HG02884 (cell line): Measurements from ENCODE around the gene RNU1-3.
"Not testable (repeated sequence)": the region's sequence is repeated elsewhere in the genome, so short reads cannot be mapped to it uniquely, and the experiment has no call there.

Experiments
- ATAC-seq: cut with Tn5 transposase; IDR thresholded peaks from one replicate; pipeline ENCODE4 v1.9.1; 2021; ENCODE audit warnings: mild to moderate bottlenecking, moderate library complexity; ENCODE audit not compliant: unreplicated experiment

RNU1-3 gene

GRCh38 chr1:16641159-16641975, 25.4 kb downstream of the RNU1-3 start:
- not testable (repeated sequence) for ATAC-seq

DNA sequence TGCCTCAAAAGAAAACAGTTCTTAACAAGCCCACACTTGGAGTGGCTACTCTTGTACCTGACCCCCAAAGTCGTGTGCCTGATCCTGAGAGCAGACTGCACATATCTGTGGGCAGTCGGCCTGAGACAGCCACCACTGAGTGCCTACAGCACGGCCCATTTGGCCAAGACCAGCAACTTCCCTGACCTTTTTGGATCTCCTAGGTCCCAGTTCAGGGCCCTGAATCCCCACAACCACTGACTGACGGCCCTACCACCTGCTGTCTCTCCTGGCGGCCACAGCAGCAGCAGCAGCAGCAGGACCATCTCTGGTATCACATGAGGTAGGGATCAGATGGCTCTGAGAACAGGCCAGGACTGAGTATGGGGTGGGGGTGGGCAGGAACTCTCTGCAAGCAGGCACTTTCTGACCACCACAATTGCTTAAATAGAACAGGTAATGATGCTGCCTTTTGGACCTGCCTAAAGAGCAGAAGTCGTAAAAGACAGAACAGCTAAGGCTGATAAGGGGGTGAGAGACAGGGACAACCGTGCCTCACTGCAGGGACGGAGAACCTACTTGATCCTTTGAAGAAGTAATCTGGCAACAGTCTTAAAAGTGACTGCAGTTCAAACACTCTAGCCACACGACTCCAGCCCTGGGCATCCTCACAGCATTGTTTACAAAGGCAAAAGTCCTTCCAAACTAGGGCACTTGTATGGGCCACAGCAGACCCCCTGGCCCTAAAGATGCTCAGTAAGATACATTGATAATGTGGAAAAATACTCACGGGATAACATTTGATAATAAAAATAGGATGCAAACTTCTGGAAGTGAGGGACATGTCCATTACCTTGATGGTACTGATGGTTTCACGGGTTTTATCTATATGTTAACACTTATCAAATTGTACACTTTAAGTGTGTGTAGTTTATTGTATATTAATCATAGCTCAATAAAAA, 27.4 kb downstream of the RNU1-3 start:
- not testable (repeated sequence) for ATAC-seq

DNA sequence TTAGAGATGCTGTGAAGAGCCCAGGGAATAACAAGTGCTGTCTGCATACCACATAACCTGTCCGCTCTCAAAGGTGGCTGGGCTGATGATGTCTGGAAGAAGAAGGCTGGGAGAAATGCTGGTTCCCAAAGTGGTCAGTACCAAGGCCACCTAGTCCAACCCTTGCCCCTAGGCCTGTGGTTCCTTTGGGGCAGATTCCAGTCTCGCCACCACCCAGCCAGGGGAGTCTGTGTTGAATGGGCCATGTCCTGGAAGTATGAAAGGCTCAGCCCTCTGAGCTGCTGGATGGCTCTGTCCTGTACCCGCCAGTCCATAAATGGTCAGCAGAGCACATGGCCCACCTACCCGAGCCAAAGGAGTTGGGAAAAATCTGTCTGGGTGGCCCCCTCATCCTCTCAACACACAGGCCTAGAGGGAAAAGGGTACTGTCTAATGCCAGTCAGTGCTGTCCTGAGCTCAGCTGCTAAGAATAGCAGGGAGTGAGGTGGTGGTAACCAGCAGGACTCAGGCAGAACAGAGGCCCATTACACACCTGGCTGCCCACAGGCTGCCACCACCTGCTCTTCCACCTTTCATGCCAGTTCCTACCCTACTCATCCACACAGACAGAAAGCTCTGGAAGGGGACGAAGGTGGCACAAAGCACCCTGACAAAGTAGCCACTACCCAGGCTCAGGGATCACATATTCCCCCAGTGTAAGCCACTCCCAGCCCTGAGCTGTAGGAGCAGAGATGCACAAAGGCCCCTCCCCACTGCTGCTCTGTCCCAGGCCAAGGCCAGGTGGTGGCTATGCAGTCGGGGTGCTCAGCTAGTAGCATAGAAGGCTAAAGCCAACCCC, 28.6 kb downstream of the RNU1-3 start:
- not testable (repeated sequence) for ATAC-seq

GRCh38 chr1:16636551-16637195, 30.1 kb downstream of the RNU1-3 start:
- ATAC-seq = not testable (repeated sequence)

GRCh38 chr1:16635959-16636358, 30.8 kb downstream of the RNU1-3 start:
- not testable (repeated sequence) for ATAC-seq

- ATAC-seq = not testable (repeated sequence)
Observed at GRCh38 chr1:16633540-16634282, 33.0 kb downstream of the RNU1-3 start.

DNA sequence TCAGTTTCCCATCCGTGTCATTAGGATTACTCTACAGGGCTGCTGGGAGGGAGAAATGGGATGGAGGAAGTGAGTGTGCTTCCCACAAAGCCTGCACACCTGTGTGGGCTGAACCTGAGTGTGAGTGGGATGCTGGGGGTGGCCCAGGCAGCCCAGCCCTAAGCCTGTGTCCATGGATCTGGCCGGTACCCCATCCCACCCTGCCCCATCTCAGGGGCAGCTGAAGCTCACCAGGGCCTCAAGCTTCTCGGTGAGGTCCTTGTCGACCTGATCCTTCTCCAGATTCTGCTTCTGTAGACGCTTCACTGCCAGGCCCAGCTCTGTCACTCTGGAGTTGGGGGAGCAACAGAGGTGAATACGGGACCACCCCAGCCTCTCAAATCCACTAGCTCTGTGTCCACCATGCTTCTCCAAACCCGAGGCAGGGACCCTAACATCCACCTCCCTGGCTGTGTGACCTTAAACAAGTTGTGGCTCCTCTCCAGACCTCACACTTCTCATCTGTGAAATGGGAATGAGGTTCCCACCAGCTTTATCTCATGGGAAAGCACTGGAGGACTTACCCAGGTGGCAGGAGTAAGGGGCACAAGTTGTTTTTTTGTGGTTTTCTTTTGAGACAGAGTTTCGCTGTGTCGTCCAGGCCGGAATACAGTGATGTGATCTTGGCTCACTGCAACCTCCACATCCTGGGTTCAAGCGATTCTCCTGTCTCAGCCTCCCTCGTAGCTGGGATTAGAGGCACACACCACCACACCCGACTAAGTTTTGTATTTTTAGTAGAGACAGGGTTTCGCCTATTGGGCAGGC, 34.5 kb downstream of the RNU1-3 start:
- not testable (repeated sequence) for ATAC-seq

GRCh38 chr1:16631248-16632043, 35.3 kb downstream of the RNU1-3 start:
- ATAC-seq = no peak

DNA sequence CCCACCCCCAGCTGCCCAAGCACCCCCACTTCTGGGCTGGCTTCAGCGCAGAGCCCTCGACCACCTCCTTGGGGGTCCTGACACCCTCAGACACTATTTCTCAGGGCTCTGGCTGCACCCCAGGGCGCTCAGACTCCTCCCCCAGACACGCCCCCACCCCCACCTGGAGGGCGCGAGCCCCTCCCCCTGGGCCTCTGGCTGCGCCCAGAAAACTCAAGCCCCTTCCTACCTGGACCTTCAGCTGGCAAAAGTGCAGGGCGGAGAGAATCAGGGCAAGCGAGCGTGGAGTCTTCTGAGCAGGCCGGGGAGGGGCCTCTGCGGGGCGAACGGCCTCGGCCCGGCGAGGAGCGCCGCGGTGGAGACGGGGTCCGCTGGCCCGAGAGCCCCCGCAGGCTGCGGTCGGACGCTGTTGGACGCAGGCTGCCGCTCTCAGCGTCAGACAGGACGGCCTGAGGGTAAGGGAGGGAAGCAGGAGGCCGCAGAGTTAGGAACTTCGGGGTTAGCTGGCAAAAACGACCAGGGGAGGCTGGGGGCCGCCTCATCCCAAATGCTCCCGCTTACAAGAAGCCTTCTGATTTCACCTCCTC, 36.0 kb downstream of the RNU1-3 start:
- ATAC-seq = no peak

- not testable (repeated sequence) for ATAC-seq
Observed at GRCh38 chr1:16629916-16630530, 36.7 kb downstream of the RNU1-3 start.

DNA sequence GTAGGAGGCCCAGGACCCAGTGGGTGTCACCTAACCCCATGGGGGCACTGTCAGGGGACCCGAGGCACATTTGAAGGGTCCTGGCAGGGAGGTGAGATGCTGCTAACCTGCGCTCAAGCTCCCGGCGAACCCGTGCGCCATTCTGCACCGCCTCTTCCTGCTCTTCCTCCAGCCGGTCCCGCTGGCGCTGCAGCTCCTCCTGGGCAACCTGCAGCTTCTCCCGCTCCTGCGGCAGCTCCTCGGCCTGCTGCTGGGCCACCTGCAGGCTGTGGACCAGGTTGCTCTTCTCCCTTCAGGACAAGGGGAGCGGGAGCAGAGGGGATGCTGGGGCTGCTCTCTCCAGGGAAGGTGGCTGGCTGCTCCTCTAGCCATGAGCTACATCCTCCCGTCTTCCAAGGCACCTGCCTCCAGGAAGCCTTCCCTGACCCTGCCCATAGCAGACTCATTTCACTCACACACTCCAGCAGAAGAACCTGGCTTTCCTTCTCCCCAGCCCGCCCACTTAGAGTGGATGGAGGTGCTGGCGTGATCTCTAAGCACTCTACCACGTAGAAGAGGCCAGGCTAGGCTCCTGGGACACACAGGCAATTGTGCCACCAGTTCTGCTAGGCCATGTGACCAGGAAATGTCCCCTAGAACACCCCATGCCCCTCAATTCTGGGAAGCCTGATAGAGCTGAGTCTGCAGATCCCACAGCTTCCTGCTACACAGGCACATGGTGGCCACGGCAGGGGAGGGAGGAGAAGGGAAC, 38.2 kb downstream of the RNU1-3 start:
- no peak for ATAC-seq

DNA sequence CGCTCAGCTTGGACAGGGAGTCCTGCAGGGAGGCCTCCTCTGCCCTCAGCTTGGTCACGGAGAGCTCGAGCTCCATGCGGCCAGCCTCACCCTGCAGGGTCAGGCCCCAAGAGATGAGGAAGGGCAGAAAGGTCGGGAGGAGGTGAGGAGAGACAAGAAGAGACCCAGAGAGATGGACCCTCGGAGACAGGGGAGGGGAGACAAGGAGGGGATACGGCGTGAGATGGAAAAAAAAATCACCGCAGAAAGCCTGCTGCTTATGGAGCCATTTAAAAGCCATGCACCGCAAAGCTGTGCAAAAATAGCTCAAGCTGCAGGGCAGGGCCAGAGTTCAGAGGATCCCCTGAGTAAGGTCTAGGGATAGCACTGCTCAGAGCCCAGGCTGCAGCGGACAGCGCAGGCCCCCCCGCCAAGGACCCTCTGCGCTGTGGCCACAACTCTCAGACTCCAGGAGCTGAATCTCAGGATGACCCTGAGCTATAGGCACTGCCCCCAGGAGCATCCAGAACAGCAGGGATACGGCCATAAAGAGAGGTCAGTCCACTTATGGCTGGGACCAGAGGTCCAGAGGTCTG, 40.3 kb downstream of the RNU1-3 start:
- not testable (repeated sequence) for ATAC-seq

- no peak for ATAC-seq
Observed at GRCh38 chr1:16625497-16626408, 41.0 kb downstream of the RNU1-3 start.

GRCh38 chr1:16623812-16624719, 42.7 kb downstream of the RNU1-3 start:
- not testable (repeated sequence) for ATAC-seq
